NCI-H2196 (cell line): ENCODE data around the gene CAB39.

Source experiments
- DNase-seq: peaks from one replicate; lab custom pipeline; 2025; ENCODE audit not compliant: unreplicated experiment; lab: John Stamatoyannopoulos, UW

CAB39 gene

GRCh38 chr2:230749111-230749510, 36.5 kb downstream of the CAB39 start:
- DNase-seq: no peak

GRCh38 chr2:230751062-230751461, 38.4 kb downstream of the CAB39 start:
- DNase-seq: no peak

GRCh38 chr2:230754200-230754599, 41.6 kb downstream of the CAB39 start:
- DNase-seq: no peak

- no peak for DNase-seq
These were observed 44.8 kb downstream of the CAB39 start for GRCh38 chr2:230757476-230757875.

- no peak for DNase-seq
These were observed 46.2 kb downstream of the CAB39 start for GRCh38 chr2:230758566-230759480.

GRCh38 chr2:230759481-230760167, 47.0 kb downstream of the CAB39 start:
- DNase-seq: no peak

- DNase-seq: no peak
These were observed 49.1 kb downstream of the CAB39 start for GRCh38 chr2:230761704-230762103.

GRCh38 chr2:230762317-230762896, 49.8 kb downstream of the CAB39 start:
- no peak for DNase-seq

GRCh38 chr2:230764346-230764745, 51.7 kb downstream of the CAB39 start:
- no peak for DNase-seq

- no peak for DNase-seq
These were observed 53.1 kb downstream of the CAB39 start for GRCh38 chr2:230765611-230766300.

GRCh38 chr2:230767862-230768388, 55.3 kb downstream of the CAB39 start:
- DNase-seq: no peak

GRCh38 chr2:230770804-230771203, 58.2 kb downstream of the CAB39 start:
- no peak for DNase-seq

- DNase-seq: no peak
These were observed 59.5 kb downstream of the CAB39 start for GRCh38 chr2:230772156-230772555.

- no peak for DNase-seq
These were observed 60.6 kb downstream of the CAB39 start for GRCh38 chr2:230773039-230773773.

GRCh38 chr2:230774348-230774951, 61.8 kb downstream of the CAB39 start:
- no peak for DNase-seq

- DNase-seq: no peak
These were observed 63.1 kb downstream of the CAB39 start for GRCh38 chr2:230775737-230776136.

- no peak for DNase-seq
These were observed 65.1 kb downstream of the CAB39 start for GRCh38 chr2:230777721-230778120.

GRCh38 chr2:230778350-230779063, 65.9 kb downstream of the CAB39 start:
- DNase-seq: no peak

GRCh38 chr2:230779126-230779525, 66.5 kb downstream of the CAB39 start:
- DNase-seq: no peak
